ENCODE data around the gene MAJIN.

MAJIN gene

DNA sequence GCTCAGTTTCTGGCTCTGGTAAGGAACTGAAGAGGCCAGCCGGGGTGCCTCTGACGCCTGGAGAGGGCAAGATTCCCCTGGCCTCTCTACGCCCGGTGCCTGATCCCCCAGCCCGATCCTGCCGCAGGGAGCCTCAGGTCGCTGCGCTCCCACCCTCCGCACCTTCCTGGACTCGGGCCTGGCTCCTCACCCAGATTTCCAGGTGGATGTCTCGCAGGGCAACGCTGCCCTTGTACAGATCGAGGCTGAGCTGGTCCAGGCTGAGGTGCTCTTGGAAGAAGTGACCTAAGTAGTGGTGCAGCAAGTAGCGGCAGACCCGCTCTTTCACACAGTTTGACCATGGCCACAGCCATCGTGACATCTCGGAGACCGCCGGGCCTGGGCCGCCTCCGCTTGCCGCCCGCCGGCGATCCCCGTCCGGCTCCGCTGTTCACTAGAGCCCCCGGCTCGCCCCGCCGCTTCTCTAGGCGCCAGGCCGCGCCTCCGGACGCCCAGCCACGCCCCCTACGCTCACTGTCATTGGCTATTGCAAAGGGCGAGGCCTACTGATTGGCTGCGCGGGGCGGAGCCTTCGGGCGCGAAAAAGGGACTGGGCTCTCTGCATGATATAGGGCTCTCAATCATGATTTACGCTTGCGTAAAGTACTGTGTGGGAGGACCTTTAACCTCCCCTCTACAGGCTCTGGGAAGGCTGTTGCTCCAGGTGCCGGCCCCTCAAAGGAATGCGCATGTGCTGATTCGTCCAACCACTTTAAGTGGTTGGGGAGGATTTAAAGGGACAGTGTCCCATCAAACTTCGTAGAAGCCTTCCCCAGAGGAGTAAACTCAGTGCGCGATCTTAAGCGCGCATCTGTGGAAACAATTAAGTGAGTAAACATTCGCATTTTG lies 54.9 kb downstream of the MAJIN start, which contains the start of gene ATG2A (continued):
- TF ChIP-seq ZNF266 (tag by site-specific recombination; IDR thresholded peaks at IDR 0.05; ENCODE audit: low read depth) (no peak), ZNF571 (tag by site-specific recombination; IDR thresholded peaks at IDR 0.05) (no peak), ZNF169 (tag by site-specific recombination; IDR thresholded peaks at IDR 0.05) (no peak), TCF7L2 (IDR thresholded peaks at IDR 0.05; ENCODE audit: borderline replicate concordance, low read depth, low read length) (no peak), ZNF561 (tag by site-specific recombination; IDR thresholded peaks at IDR 0.05; ENCODE audit: borderline replicate concordance) (peak; percentile 42; the same call in 1 of the 2 replicates), ZNF791 (tag by site-specific recombination; IDR thresholded peaks at IDR 0.05) (no peak), RBAK (tag by site-specific recombination; IDR thresholded peaks at IDR 0.05) (no peak), GLIS2 (tag by site-specific recombination; IDR thresholded peaks at IDR 0.05) (no peak), ZBTB44 (tag by site-specific recombination; IDR thresholded peaks at IDR 0.05) (no peak; the same call in 1 of the 2 replicates), ZEB2 (tag by site-specific recombination; IDR thresholded peaks at IDR 0.05) (peak; percentile 28; the same call in 1 of the 2 replicates), ZNF658 (tag by site-specific recombination; IDR thresholded peaks at IDR 0.05) (no peak), ZNF184 (tag by site-specific recombination; IDR thresholded peaks at IDR 0.05) (no peak)
- TF ChIP-seq, protein P1, sequence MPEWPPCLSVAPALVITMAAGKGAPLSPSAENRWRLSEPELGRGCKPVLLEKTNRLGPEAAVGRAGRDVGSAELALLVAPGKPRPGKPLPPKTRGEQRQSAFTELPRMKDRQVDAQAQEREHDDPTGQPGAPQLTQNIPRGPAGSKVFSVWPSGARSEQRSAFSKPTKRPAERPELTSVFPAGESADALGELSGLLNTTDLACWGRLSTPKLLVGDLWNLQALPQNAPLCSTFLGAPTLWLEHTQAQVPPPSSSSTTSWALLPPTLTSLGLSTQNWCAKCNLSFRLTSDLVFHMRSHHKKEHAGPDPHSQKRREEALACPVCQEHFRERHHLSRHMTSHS (tag by site-specific recombination; IDR thresholded peaks at IDR 0.05): no peak
- TF ChIP-seq, protein P2, sequence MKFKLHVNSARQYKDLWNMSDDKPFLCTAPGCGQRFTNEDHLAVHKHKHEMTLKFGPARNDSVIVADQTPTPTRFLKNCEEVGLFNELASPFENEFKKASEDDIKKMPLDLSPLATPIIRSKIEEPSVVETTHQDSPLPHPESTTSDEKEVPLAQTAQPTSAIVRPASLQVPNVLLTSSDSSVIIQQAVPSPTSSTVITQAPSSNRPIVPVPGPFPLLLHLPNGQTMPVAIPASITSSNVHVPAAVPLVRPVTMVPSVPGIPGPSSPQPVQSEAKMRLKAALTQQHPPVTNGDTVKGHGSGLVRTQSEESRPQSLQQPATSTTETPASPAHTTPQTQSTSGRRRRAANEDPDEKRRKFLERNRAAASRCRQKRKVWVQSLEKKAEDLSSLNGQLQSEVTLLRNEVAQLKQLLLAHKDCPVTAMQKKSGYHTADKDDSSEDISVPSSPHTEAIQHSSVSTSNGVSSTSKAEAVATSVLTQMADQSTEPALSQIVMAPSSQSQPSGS (tag by site-specific recombination; IDR thresholded peaks at IDR 0.05; ENCODE audit: low read depth): no peak

DNA sequence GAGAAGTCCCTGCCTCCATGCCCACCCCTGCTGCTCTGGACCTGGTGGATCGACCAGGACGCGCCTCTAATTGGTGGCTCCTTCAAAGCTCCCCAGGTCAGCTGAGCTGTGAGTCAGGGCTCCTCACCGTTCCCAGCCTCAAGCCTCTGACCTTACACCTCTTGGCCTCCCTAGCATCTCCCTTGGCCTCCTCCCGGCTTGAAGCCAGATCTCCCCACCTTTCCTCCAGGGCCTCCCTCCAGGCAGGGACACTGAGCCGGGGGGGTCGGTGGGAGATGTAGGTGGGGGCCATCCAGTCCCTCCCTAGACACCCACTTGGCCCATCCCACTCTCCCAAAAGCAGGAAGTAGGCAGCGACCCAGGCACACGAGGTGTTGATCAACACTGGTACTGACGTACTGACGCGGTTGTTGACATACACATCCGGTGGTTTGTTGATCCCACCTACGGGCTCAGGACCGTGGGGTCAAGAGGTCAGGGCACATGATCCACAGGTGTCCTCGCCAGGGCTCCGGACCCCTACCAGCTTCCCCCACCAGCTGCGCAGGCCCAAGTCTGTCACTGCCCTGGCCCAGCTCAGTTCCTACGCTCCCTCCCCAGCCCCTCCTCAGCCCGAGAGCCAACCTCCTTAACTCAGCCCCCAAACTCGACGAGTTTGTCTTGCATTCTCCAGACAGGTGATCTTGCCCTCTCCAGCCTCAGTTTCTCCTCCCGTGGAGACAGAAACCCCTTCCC lies 55.7 kb downstream of the MAJIN start:
- Histone ChIP-seq H3K27ac (ENCODE audit: extremely low read depth, low read depth, low read length) (peak overlapping the region; percentile 63), H3K4me3 (ENCODE audit: low read depth, low read length) (peak overlapping the region; percentile 86), H3K4me1 (ENCODE audit: control insufficient read depth, insufficient read depth, low read length) (no peaks in the 10 kb centered on the region), H3K9me3 (ENCODE audit: control insufficient read depth, insufficient read depth, low read depth, low read length) (no peaks in the 10 kb centered on the region), H3K36me3 (ENCODE audit: control insufficient read depth in 2 of 2, insufficient read depth in 1 of 2, low read length in 2 of 2) (peaks cover 0 to 32% of the 10 kb centered on the region in 2 experiments; a peak in 1 of 3 replicates)
- POLR2A ChIA-PET: interaction anchor here (0.6 to 1.3 kb wide), 3 partner anchors 16 to 138 kb away, joined by 3 to 4 read pairs (median 4); partner anchors contain the start of gene SF1
- CTCF ChIA-PET: interaction anchor here (0.5 to 1.4 kb wide), 6 partner anchors 22 to 115 kb away, joined by 3 to 5 read pairs (median 4); partner anchors contain the start of gene BATF2
- TF ChIP-seq ZNF600 (tag by site-specific recombination; IDR thresholded peaks at IDR 0.05): no peak
- TF ChIP-seq KLF17 (tag by site-specific recombination; IDR thresholded peaks at IDR 0.05): peak; percentile 22; the same call in 1 of the 2 replicates
- peak; percentile 73 for TF ChIP-seq SP2 (tag by site-specific recombination; IDR thresholded peaks at IDR 0.05)
- peak; percentile 80 for TF ChIP-seq SCRT1 (tag by site-specific recombination; IDR thresholded peaks at IDR 0.05; ENCODE audit: borderline replicate concordance)
- TF ChIP-seq ZNF571 (tag by site-specific recombination; IDR thresholded peaks at IDR 0.05): no peak
- no peak for TF ChIP-seq ZNF747 (tag by site-specific recombination; IDR thresholded peaks at IDR 0.05)
- TF ChIP-seq ZFHX2 (tag by site-specific recombination; conservative IDR thresholded peaks at IDR 0.05): peak; percentile 95
- TF ChIP-seq GLI4 (tag by site-specific recombination; IDR thresholded peaks at IDR 0.05): no peak
- TF ChIP-seq, protein P3, sequence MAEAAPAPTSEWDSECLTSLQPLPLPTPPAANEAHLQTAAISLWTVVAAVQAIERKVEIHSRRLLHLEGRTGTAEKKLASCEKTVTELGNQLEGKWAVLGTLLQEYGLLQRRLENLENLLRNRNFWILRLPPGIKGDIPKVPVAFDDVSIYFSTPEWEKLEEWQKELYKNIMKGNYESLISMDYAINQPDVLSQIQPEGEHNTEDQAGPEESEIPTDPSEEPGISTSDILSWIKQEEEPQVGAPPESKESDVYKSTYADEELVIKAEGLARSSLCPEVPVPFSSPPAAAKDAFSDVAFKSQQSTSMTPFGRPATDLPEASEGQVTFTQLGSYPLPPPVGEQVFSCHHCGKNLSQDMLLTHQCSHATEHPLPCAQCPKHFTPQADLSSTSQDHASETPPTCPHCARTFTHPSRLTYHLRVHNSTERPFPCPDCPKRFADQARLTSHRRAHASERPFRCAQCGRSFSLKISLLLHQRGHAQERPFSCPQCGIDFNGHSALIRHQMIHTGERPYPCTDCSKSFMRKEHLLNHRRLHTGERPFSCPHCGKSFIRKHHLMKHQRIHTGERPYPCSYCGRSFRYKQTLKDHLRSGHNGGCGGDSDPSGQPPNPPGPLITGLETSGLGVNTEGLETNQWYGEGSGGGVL (tag by site-specific recombination; IDR thresholded peaks at IDR 0.05): peak; percentile 78; the same call in 1 of the 2 replicates
- no peak for TF ChIP-seq ZEB2 (tag by site-specific recombination; IDR thresholded peaks at IDR 0.05)
- no peak for TF ChIP-seq ZNF585B (tag by site-specific recombination; IDR thresholded peaks at IDR 0.05)
- no peak for TF ChIP-seq ZNF843 (tag by site-specific recombination; IDR thresholded peaks at IDR 0.05)
- TF ChIP-seq ZXDB (tag by site-specific recombination; IDR thresholded peaks at IDR 0.05): no peak
- peak; percentile 73 for TF ChIP-seq GLIS1 (tag by site-specific recombination; IDR thresholded peaks at IDR 0.05)
- no peak for TF ChIP-seq SALL2 (tag by site-specific recombination; IDR thresholded peaks at IDR 0.05; ENCODE audit: borderline replicate concordance)
- peak; percentile 67; the same call in 1 of the 2 replicates for TF ChIP-seq BCL11B (tag by site-specific recombination; IDR thresholded peaks at IDR 0.05; ENCODE audit: low read depth)
- no peak for TF ChIP-seq ZNF558 (tag by site-specific recombination; IDR thresholded peaks at IDR 0.05)

All from HEK293 (cell line).